ENCODE measurements around the gene PET117.

DNA sequence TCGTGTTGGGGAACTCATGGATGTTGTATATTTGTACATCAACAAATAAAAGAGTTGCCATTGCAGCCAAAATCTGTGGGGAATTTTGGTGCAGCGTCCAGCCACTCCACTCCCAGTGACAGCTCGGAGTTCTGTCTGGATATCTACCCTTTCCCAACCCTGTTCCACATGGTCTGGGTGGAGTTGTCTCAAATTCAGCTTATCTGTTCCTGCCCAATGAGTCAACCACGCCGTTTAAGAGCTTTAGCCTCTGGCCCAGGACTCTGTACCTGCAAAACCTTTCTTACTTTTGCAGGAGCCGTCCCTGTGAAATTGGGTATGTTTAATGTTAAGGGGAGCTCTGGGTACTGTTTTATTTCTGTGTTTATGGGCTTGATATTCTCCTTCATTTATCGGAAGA is 46.0 kb upstream of the PET117 start:
- TF ChIP-seq, protein P1, sequence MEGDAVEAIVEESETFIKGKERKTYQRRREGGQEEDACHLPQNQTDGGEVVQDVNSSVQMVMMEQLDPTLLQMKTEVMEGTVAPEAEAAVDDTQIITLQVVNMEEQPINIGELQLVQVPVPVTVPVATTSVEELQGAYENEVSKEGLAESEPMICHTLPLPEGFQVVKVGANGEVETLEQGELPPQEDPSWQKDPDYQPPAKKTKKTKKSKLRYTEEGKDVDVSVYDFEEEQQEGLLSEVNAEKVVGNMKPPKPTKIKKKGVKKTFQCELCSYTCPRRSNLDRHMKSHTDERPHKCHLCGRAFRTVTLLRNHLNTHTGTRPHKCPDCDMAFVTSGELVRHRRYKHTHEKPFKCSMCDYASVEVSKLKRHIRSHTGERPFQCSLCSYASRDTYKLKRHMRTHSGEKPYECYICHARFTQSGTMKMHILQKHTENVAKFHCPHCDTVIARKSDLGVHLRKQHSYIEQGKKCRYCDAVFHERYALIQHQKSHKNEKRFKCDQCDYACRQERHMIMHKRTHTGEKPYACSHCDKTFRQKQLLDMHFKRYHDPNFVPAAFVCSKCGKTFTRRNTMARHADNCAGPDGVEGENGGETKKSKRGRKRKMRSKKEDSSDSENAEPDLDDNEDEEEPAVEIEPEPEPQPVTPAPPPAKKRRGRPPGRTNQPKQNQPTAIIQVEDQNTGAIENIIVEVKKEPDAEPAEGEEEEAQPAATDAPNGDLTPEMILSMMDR (IDR thresholded peaks at IDR 0.05) = no peak
- TF ChIP-seq POLR2A (IDR thresholded peaks at IDR 0.05) = no peak
